CD4-positive, alpha-beta T cell treated with Interleukin-6 at 100 ng/mL for 8 hours (primary cell): Measurements from ENCODE around the gene ITGA6.

Experiments used
- DNase-seq: peaks from one replicate; pipeline ENCODE4 v3.0.0-alpha.2; 2020; ENCODE audit warnings: mixed read lengths, low spot score

Gene ITGA6

GRCh38 chr2:172442072-172442895 lies 14.9 kb downstream of the ITGA6 start:
- peak; percentile 35 for DNase-seq

DNA sequence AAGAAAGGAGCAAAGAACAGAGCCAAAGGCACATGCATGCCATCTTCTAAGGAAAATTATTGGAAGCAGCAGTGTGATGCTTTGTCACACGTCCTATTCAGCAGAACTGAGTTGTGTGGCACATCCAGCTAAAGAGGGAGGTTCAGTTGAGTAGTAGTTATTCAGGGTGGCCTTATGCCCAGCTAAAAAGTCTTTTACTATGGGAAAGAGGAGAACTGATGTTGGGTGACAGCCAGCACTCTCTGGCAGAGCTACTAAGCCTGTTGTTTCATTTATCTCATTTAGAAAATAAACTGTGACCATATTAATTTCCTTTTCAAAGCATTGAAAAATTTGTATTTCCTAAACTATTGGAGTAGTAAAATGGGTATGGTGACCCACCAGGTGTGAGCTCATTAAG lies 18.5 kb downstream of the ITGA6 start:
- DNase-seq: no peak

DNA sequence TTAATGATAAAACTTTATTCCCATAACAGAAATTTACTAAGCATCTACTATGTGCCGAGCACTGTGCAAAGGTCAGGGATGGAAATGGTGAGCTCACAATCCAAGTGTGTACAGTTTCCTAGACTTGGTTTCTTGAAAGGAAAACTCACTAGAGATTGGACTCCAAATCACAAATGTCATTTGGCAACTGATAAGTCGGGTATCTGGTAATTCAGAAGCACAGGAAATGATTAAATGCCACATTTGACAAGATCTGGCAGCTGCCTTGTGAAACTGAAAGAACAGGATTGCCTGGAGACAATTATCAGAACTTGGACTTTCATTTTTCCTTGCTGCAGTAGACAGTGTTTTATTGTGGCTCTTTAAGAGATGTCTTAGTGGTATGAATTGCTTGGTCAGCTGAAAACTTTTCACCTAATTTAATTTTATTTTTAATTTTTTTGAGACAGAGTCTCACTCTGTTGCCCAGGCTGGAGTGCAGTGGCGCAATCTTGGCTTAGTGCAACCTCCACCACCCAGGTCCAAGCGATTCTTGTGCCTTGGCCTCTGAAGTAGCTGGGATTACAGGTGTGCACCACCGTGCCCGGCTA lies 19.2 kb downstream of the ITGA6 start:
- DNase-seq: no peak

GRCh38 chr2:172447811-172448493 lies 20.6 kb downstream of the ITGA6 start:
- DNase-seq: no peak

DNA sequence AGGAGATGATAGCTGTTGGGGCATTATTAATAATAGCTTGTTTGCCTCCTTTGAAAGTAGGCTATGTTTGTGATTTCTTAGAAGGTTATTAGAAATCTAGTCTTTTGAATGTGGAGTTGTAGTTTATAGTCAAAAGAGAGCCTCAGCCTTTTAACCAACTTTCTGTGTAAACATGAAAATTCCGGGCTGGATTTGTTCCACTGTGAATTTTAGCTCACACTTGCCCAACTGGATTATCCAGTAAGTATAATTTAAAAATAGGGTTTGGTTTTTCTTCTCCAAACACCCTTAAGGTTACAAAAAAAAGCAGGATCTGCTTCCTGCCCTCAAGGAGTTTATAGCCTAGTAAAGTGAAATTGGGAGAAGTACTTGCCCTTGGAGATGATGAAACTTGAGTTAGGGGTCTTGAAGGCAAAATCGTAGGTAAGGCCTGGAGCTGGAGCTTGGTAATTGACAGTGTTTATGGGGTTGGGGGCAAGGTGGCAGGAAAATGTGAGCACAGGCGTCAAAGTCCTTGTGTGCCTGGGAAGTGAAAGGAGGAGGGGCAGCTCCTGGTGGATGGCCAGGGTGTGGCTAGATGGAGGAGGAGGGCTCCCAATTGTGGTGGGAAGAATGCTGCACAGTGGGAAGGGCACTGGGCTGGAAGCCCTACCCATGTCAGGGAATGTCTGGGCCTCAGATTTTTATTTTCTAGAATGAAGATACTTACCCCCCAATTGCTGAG lies 21.3 kb downstream of the ITGA6 start:
- DNase-seq: no peak

GRCh38 chr2:172449911-172450550 lies 22.6 kb downstream of the ITGA6 start:
- no peak for DNase-seq

- no peak for DNase-seq
Measured at GRCh38 chr2:172451923-172452322, 24.5 kb downstream of the ITGA6 start.

DNA sequence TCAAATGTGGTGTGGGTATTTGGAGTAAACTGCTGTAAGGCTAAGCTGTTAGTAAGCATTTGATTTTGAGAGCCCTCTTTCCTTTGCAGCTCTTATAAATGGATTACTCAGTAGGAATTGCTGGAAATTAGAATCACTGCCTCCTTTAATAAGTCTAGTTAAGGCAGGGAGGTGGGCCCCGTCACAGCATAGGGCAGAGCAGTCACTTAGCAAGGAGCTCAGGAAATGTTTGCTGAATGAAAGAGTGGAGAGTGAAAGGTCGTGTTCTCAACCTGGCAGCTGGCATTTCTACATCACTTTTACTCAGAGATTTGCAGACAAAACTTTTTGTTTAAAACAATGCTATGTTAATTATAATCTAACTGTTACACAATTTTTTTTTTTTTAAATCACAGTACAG lies 25.5 kb downstream of the ITGA6 start:
- DNase-seq: no peak

GRCh38 chr2:172454404-172455120 lies 27.2 kb downstream of the ITGA6 start:
- no peak for DNase-seq

DNA sequence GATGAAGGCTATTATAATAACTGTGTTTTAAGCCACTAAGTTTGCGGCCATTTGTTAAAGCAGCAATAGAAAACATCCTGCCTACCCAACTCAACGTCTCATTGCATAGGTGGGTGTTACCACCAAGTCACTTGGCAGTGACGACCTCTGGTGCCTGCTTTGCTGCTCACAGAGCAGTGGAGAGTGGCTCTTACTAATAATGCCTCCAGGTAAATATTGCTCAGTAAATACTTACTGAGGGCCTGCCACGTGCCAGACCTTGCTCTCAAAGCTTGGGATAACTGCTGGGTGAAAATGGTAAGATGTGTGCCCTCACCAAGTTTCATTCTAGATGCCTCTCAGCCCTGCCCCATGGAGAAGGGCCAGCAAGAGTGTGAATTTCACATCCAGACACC lies 27.7 kb downstream of the ITGA6 start:
- no peak for DNase-seq

- DNase-seq: no peak
Measured at GRCh38 chr2:172456002-172456401, 28.6 kb downstream of the ITGA6 start.

DNA sequence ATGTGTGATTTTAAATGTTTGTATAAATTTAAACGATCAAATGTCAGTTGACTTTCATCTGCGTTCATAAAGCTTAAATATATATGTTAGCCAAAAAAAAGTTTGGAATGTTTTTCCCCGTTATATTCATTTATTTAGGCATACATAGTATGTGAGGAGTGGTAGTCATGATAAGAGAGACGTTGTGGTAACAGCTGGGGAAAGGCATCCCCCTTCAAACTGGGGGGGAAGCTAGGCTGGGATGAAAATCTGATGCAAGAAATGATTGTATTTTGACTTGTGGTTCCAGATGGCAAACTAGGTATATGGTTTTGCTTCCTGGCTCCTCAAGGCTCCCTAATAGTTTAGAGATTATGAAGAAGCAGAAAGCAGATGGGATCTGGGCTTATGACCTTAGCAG lies 30.1 kb downstream of the ITGA6 start:
- DNase-seq: no peak

DNA sequence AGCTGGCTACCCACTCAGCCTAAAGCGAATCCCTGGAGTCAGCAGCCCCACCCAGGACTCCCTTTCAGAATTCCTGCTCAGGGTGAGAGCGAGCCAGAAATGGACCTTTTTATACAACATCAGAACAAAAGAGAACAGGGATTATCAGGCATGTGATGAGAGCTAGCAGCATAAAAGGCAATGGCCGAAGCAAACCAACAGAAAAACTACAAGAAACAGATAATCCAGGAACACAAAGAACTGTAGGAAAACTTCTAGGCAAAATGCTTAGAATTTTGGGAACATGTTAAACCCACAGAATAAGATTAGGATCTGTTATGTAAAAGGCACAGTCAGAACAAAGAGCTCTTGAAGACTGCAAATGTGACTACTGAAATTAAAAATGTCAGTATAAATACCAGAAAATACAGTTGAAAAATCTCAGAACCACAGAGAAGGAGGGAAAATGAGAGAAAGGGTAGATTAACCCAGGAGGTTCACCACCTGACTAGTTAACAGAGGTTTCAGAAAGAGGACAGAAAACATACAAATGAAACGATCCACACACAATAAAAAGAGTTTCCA lies 31.3 kb downstream of the ITGA6 start:
- no peak for DNase-seq

DNA sequence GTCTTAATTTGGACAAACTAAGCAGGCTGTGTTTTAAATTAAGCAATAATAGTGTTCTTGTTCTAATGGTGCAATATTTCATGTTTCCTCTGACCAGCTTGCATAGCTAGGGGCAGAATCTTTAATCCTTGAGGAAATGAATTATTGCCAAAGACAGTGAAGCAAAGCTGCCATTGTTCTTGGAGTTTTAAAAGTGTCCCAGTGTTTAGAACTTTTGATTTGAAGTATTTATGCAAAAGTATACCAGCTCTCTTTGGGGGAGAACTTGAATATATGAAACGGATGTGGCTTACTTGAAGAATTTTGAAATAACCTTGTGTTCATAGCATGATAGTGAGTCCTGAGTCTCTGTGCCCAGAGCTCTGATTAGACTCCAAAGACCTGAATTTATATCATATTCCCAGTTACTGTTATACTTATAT lies 33.4 kb downstream of the ITGA6 start:
- no peak for DNase-seq

DNA sequence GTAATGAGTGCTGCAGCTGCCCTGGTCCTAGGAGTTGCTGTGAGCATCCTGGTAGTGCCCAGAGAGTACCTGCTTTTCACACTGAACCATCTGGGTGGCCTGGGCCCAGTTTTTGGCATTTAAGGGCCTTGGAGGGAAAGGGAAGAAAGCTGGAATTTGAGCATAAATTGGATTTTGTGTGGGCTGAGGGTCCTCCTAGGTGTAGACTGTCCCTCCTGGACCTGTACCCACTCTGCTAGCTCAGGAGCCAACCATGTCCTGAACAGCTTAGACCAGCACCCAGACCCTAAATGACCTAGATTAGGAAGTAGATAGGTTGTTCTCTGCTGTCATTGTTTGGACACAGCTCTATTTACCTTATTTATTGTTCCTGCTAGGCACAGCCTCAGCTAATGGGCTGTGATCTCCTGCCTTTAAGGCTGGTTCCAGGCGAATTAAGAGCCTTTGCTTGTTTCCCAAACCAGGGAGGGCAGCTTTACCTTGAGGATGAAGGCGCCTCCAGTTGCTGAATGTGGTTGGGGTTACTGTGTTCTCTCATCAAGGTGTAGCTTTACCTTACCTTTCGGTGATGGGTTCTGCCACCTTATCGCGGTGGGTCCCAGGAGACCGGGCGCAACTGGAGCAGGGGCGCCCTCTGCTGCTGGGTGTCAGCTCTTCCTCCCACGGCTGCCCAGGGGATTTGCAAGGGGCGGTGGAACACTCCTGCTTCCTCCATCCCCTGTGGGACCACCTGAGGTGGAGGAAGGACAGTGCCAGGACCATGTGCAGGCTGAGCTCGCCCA lies 34.4 kb downstream of the ITGA6 start:
- DNase-seq: peak; percentile 81

DNA sequence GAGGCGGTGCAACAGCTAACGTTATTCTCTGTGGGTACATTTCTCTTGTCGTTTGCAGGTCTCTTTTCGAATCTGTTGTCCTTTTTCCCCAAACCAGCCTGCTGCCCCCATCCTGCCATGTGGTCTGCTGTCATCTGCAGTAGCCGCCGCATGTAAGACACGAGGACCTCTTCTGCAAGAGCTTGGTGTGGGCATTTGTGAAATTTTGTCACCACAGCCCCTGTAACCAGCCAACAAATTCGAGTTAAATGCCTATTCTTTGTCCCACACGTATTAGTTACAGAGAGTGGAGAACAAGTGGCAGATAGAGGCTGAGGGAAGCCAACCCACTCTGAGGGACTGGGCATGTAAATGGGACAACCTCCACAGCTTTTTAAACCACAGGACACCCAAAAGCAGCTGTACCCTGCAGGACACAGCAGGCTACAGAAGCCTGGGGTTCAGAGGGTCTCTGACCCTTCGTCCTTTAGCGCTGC lies 35.0 kb downstream of the ITGA6 start:
- DNase-seq: no peak

DNA sequence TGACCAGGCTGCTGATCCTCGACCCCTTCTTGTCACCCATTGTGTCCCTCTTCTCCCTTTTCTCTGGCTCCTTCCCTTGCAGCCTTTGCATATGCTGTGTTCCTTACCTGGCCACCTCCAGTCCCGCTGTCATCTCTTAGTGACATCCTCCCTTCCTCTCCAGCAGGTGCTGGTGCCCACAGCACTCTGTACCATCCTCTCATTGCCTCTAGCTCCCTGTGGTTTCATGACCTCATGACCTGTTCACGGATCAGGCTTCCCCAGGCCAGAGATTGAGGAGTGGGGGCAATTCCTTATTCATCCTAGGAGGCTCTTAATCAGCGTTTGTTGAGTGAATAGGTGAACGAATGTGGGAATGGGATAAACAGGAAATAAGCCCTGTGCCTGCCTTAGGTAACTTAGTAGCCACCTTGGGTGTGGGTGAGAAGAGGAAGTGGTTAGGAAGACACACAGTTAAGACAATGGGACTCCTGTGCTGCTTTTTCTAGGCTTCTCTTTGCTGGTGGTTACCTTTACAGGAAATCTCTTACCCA lies 35.5 kb downstream of the ITGA6 start:
- DNase-seq: peak; percentile 81

DNA sequence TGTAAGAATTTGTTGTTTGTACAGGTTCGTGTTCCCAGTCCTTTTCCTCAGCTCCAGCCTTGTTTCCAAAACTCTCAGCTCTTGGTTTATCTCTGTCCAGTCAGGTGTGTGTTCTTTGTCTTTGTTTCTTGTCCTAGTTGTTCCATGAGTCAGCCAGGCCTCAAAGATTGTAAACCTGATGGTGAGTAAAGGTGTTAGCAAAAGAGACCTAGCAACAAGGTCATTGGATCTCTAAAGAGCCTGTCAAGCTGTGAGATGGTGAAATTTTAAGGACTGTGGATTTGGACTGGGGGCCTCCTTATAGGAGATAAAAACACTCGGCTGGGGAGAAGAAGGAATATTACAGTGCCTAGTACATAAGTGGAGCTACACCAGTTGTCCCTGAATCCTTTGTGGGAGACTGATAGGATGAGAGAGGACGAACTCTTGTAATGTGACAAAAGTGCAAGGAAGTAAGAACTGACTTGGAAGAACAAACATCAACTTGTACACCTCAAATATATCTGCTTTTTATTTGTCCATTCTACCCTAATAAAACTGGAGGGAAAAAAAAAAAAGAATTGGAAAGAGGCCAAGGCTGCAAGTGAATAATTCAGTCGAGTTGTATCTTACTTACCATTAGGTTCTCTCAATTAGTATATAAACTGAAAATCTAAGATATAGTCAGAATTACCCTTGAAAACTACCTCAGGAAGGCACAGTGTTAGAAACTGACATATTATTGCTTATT lies 37.2 kb downstream of the ITGA6 start:
- DNase-seq: no peak
